GM21390 (cell line): ENCODE data around the gene P3H3.

Source experiments
- ATAC-seq: cut with Tn5 transposase; IDR thresholded peaks from one replicate; pipeline ENCODE4 v1.9.1; 2021; ENCODE audit not compliant: unreplicated experiment

P3H3 gene

GRCh38 chr12:6799147-6799546, 29.1 kb upstream of the P3H3 start:
- ATAC-seq = no peak

- no peak for ATAC-seq
These were observed 21.0 kb upstream of the P3H3 start for GRCh38 chr12:6807170-6807569.

- ATAC-seq = no peak
These were observed 19.2 kb upstream of the P3H3 start for GRCh38 chr12:6809056-6809455.

- ATAC-seq = no peak
These were observed 17.4 kb upstream of the P3H3 start for GRCh38 chr12:6810758-6811157.

GRCh38 chr12:6813363-6813762, 14.8 kb upstream of the P3H3 start:
- ATAC-seq = no peak

GRCh38 chr12:6816598-6816997, 11.6 kb upstream of the P3H3 start:
- no peak for ATAC-seq

GRCh38 chr12:6817098-6817497, 11.1 kb upstream of the P3H3 start:
- no peak for ATAC-seq

- no peak for ATAC-seq
These were observed 10.5 kb upstream of the P3H3 start for GRCh38 chr12:6817662-6818157.

- no peak for ATAC-seq
These were observed 10.0 kb upstream of the P3H3 start for GRCh38 chr12:6818222-6818621.

- no peak for ATAC-seq
These were observed 9.6 kb upstream of the P3H3 start for GRCh38 chr12:6818645-6819044.

- no peak for ATAC-seq
These were observed 8.8 kb upstream of the P3H3 start for GRCh38 chr12:6819106-6820030.

- ATAC-seq = no peak
These were observed 8.0 kb upstream of the P3H3 start for GRCh38 chr12:6820166-6820565.

- no peak for ATAC-seq
These were observed 6.4 kb upstream of the P3H3 start, which contains the start of gene GPR162 for GRCh38 chr12:6821591-6822425. GPR162 (plus strand) TSS chr12:6821821; CDS start chr12:6823899, 2,078 bp downstream.

GRCh38 chr12:6822426-6823135, 5.6 kb upstream of the P3H3 start:
- ATAC-seq = no peak

- no peak for ATAC-seq
These were observed 4.8 kb upstream of the P3H3 start for GRCh38 chr12:6823182-6824084.

GRCh38 chr12:6824085-6824775, 4.0 kb upstream of the P3H3 start:
- ATAC-seq = no peak

- ATAC-seq = no peak
These were observed 3.3 kb upstream of the P3H3 start for GRCh38 chr12:6824901-6825381.

- ATAC-seq = no peak
These were observed 2.6 kb upstream of the P3H3 start for GRCh38 chr12:6825398-6826124.
